GM19025 (cell line): ENCODE measurements around the gene IKZF1.

Source experiments
- ATAC-seq: cut with Tn5 transposase; IDR thresholded peaks from one replicate; pipeline ENCODE4 v1.9.1; 2021; ENCODE audit warnings: mild to moderate bottlenecking, low read depth, moderate library complexity; ENCODE audit not compliant: unreplicated experiment

IKZF1 gene

GRCh38 chr7:50431316-50431715, 126.8 kb downstream of the IKZF1 start:
- no peak for ATAC-seq

- ATAC-seq: no peak
Observed at GRCh38 chr7:50431722-50432305, 127.3 kb downstream of the IKZF1 start.

GRCh38 chr7:50436133-50436806, 131.8 kb downstream of the IKZF1 start:
- ATAC-seq: no peak

- ATAC-seq: no peak
Observed at GRCh38 chr7:50446542-50446960, 142.0 kb downstream of the IKZF1 start.

- ATAC-seq: no peak
Observed at GRCh38 chr7:50448823-50449222, 144.3 kb downstream of the IKZF1 start.

- no peak for ATAC-seq
Observed at GRCh38 chr7:50449501-50449880, 145.0 kb downstream of the IKZF1 start.

GRCh38 chr7:50449881-50450589, 145.5 kb downstream of the IKZF1 start, which contains the start of gene FIGNL1:
Gene FIGNL1, minus strand, starts transcription at chr7:50450350. Its CDS starts 3,063 bp downstream, at chr7:50447287.
- ATAC-seq: peak; percentile 77

GRCh38 chr7:50450590-50451032, 146.1 kb downstream of the IKZF1 start:
- peak; percentile 16 for ATAC-seq
